ENCODE measurements around the gene ABHD8. TPM values are rescaled to one million over a fixed set of nuclear protein-coding genes. Genes with fewer than 3 reads are reported as not detected.

ABHD8 gene
- total RNA-seq, 4 donors from 2014 or later: 12.2 to 25.0 (median 19.8) TPM

DNA sequence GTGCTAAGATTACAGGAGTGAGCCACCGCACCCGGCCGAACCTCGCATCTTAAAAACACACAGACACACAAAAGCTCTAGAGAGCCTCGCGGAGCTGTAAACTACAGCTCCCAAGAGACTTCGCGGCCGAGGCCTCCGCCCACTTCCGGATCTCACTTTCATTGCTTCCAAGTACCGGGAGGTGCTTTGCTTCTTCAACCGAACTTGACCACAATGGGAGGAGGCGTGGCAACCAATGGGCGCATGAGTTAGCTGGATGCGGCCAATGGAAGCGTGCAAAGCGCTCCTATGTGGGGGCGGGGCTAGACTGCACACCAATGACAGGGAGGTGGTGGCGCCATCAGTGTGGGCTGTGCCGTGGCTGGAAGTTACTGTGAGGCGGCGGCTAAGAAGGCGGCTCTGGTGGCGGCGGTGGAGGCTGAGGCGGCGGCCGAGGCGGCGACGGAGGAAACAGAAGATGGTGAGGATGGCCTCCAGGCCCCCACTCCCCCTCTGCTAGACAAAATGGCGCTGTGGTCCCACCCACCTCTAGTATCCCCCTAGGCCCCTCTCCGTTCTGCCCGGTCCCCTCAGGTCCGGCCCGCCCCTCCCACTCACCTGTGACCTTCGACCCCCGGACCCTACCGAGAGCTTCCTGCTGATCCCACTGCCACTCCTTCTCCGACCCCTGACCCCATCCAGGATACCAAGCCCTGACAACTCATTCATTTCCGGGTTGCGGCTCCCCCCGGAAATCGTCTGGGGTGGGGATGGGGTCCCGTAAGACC is 6.2 kb upstream of the ABHD8 start, which contains the start of gene DDA1:
Gene DDA1 (plus strand): TSS at position 366 of the 767 bp plus-strand sequence. CDS start 92 bp downstream, at position 458.
- peak; percentile 87 to 93 for ATAC-seq
- H3K36me3 ChIP-seq: peaks cover 0 to 6% of the 10 kb centered on the region in 2 donors
- no peaks in the 10 kb centered on the region for H3K9me3 ChIP-seq
- in situ Hi-C loops (cut with MboI; ENCODE audit: low sequenced_read_pairs in 4 of 4) (no loop called here), intact Hi-C loops (cut with DNase I; ENCODE audit: low total_unique reads) (loop anchor here (1.0 kb wide), 2 partner anchors 28 to 160 kb away; partner anchors contain the start of gene GTPBP3)
- H3K27me3 ChIP-seq: no peaks in the 10 kb centered on the region
- peak within 1 kb of the TSS; percentile 74 to 99 (median 94) for H3K4me3 ChIP-seq
- peak within 1 kb of the TSS; percentile 82 to 90 (median 86) for H3K27ac ChIP-seq
- DNase-seq: peak; percentile 100
- H3K4me1 ChIP-seq: peaks cover 32 to 35% of the 10 kb centered on the region in 2 donors
- TF ChIP-seq POLR2A (IDR thresholded peaks at IDR 0.05): peak; percentile 66 to 71
- TF ChIP-seq, protein P1, sequence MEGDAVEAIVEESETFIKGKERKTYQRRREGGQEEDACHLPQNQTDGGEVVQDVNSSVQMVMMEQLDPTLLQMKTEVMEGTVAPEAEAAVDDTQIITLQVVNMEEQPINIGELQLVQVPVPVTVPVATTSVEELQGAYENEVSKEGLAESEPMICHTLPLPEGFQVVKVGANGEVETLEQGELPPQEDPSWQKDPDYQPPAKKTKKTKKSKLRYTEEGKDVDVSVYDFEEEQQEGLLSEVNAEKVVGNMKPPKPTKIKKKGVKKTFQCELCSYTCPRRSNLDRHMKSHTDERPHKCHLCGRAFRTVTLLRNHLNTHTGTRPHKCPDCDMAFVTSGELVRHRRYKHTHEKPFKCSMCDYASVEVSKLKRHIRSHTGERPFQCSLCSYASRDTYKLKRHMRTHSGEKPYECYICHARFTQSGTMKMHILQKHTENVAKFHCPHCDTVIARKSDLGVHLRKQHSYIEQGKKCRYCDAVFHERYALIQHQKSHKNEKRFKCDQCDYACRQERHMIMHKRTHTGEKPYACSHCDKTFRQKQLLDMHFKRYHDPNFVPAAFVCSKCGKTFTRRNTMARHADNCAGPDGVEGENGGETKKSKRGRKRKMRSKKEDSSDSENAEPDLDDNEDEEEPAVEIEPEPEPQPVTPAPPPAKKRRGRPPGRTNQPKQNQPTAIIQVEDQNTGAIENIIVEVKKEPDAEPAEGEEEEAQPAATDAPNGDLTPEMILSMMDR (IDR thresholded peaks at IDR 0.05 in 4 of 5, conservative IDR thresholded peaks at IDR 0.05 in 1 of 5): no peak

DNA sequence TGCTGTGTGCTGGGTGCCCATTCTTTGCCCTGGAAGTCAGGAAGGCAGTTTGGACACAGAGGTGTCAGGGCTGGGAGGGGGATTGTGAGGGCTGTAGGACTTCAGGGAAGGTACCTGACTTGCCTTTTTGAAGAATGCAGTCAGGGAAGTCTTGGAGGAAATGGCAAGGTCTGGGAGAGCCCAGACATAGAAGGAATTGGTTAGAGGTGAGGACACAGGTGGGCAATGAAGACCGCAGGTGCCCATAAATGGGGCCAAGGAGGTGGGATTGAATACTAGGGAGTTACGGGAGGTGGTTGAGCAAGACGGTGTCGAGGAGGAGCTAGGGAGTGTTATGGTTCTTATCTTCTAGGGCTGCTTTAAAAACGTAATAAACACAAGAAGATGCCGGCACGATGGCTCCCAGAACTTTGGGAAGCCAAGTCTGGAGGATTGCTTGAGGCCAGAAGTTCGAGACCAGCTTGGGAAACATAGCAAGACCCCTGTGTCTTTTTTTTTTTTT is 4.7 kb upstream of the ABHD8 start:
- no peak overlapping the region for H3K4me3 ChIP-seq
- H3K4me1 ChIP-seq: peaks cover 37 to 46% of the 10 kb centered on the region in 2 donors
- intact Hi-C loops (cut with DNase I; ENCODE audit: low total_unique reads) (no loop called here), in situ Hi-C loops (cut with MboI; ENCODE audit: low sequenced_read_pairs in 4 of 4) (no loop called here)
- H3K27me3 ChIP-seq: no peaks in the 10 kb centered on the region
- no peaks in the 10 kb centered on the region for H3K9me3 ChIP-seq
- no peaks in the 10 kb centered on the region for H3K36me3 ChIP-seq
- TF ChIP-seq, protein P1 (IDR thresholded peaks at IDR 0.05 in 4 of 5, conservative IDR thresholded peaks at IDR 0.05 in 1 of 5): no peak
- no peak for TF ChIP-seq POLR2A (IDR thresholded peaks at IDR 0.05)
- H3K27ac ChIP-seq: peak overlapping the region in 3 of 4 donors; percentile 87 to 94 (median 94)
- DNase-seq (no peak), ATAC-seq (no peak)

DNA sequence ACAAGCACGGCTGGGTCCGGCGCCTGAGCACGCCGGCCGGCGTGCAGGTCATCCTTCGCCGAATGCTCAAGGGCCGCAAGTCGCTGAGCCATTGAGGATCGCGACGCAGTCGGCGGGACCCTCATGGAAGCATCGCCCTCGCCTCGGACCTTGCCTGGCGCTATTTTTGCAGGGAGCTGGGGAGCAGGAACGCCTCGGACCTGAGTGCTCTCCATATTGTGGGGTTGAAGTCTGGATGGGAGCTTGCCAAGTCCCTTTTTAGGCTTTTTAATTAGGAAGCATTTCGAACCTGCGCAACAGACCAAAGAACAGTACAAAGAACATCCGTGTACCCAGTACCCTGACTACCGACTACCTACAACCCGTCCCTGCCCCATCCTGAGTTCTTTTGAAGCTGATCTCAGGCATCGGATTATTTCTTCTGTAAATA is 3.1 kb upstream of the ABHD8 start:
- Histone ChIP-seq H3K36me3 (no peaks in the 10 kb centered on the region), H3K9me3 (no peaks in the 10 kb centered on the region), H3K27me3 (no peaks in the 10 kb centered on the region), H3K4me1 (peaks cover 46 to 55% of the 10 kb centered on the region in 2 donors), H3K4me3 (peak overlapping the region; percentile 64 to 83 (median 72)), H3K27ac (peak overlapping the region; percentile 92 to 94 (median 94))
- intact Hi-C loops (cut with DNase I; ENCODE audit: low total_unique reads): no loop called here
- no peak for DNase-seq
- no peak for ATAC-seq
- in situ Hi-C loops (cut with MboI; ENCODE audit: low sequenced_read_pairs in 4 of 4): no loop called here
- no peak for TF ChIP-seq POLR2A (IDR thresholded peaks at IDR 0.05)
- TF ChIP-seq, protein P1 (IDR thresholded peaks at IDR 0.05 in 4 of 5, conservative IDR thresholded peaks at IDR 0.05 in 1 of 5): no peak

DNA sequence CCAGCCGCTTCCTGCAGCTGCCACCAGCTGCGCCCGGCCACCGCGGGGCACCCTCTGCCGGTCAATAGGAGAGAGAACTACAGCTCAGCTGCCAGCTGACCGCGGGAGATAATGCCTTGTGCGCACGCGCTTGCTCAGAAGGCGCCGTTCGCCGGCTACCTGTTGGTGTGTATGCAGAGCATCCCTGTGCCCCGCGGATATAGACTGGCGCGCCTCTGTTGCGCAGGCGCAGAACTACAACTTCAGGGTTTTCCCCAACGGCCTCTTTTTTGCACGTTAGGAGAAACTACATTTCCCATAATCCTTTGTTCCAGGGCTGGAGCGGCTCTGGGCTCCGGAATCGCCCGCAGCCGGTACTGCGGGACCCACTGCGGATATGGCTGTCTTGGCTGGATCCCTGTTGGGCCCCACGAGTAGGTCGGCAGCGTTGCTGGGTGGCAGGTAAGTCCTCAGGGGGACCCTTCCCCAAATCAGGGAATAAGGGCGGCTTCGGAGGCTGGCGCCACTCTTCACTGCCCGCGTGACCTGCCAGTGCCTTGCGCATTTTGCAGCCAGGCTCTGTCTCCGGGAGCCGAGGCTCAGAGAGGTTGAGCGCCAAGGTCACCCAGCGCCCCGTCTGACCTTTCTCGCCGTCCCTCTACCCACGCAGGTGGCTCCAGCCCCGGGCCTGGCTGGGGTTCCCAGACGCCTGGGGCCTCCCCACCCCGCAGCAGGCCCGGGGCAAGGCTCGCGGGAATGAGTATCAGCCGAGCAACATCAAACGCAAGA is 2.5 kb upstream of the ABHD8 start, which contains the start of gene MRPL34:
Gene MRPL34 (plus strand): TSS at position 356 of the 768 bp plus-strand sequence. CDS start 21 bp downstream, at position 377.
- intact Hi-C loops (cut with DNase I; ENCODE audit: low total_unique reads): loop anchor here (1.0 kb wide), 3 partner anchors 38 to 230 kb away; partner anchors contain the start of genes BABAM1, HAUS8 and MYO9B

More for the DNA sequence above, 2.5 kb upstream of the ABHD8 start, which contains the start of gene MRPL34:
- Histone ChIP-seq H3K4me1 (peaks cover 44 to 52% of the 10 kb centered on the region in 2 donors), H3K27me3 (no peaks in the 10 kb centered on the region), H3K9me3 (no peaks in the 10 kb centered on the region), H3K27ac (peak within 1 kb of the TSS; percentile 92 to 94 (median 94)), H3K36me3 (no peaks in the 10 kb centered on the region), H3K4me3 (peak within 1 kb of the TSS; percentile 64 to 83 (median 72))
- ATAC-seq (peak; percentile 69 to 72), DNase-seq (peak; percentile 94 to 98)
- in situ Hi-C loops (cut with MboI; ENCODE audit: low sequenced_read_pairs in 4 of 4): no loop called here
- TF ChIP-seq, protein P1 (IDR thresholded peaks at IDR 0.05 in 4 of 5, conservative IDR thresholded peaks at IDR 0.05 in 1 of 5): peak; percentile 74 to 86 (median 82)
- TF ChIP-seq POLR2A (IDR thresholded peaks at IDR 0.05): peak; percentile 69 to 75
